Calu3 (cell line): ENCODE results near the gene RALGPS1. TPM values are rescaled to one million over a fixed set of nuclear protein-coding genes. Genes with fewer than 3 reads are reported as not detected.

ENCODE experiments used
- BruUV-seq: library from RNA; stranded (reverse); fragments of 400-500 nt; replicated peaks from 2 replicates; lab custom pipeline; 2021; lab: Mats Ljungman, UMichigan
- CTCF ChIA-PET: fragments of 300-600 bp; sonication (Branson Sonifier 250); formaldehyde crosslinking; loops from one replicate; lab custom pipeline; 2022; ENCODE audit warnings: antibody characterized with exemption; lab: Charles Lee
- DNase-seq: peaks from one replicate; pipeline ENCODE4 v3.0.0; 2022
- H3K27ac Mint-ChIP-seq: one replicate; pipeline ENCODE4 v1.8.0; 2022; ENCODE audit warnings: mixed read lengths; ENCODE audit not compliant: unreplicated experiment
- H3K27me3 Mint-ChIP-seq: one replicate; pipeline ENCODE4 v1.8.0; 2022; ENCODE audit warnings: mixed read lengths; ENCODE audit not compliant: unreplicated experiment
- H3K36me3 Mint-ChIP-seq: one replicate; pipeline ENCODE4 v1.8.0; 2022; ENCODE audit warnings: mild to moderate bottlenecking, moderate library complexity, mixed read lengths; ENCODE audit not compliant: insufficient read depth, unreplicated experiment
- H3K4me1 Mint-ChIP-seq: one replicate; pipeline ENCODE4 v1.8.0; 2022; ENCODE audit warnings: mild to moderate bottlenecking, low read depth, mixed read lengths; ENCODE audit not compliant: unreplicated experiment
- H3K4me3 Mint-ChIP-seq: one replicate; pipeline ENCODE4 v1.8.0; 2022; ENCODE audit warnings: mild to moderate bottlenecking, low read depth, moderate library complexity, mixed read lengths; ENCODE audit not compliant: unreplicated experiment
- H3K9me3 Mint-ChIP-seq: one replicate; pipeline ENCODE4 v1.8.0; 2022; ENCODE audit warnings: low read depth, mixed read lengths; ENCODE audit not compliant: unreplicated experiment
- intact Hi-C: fragments of 100-400 bp; cut with micrococcal nuclease; formaldehyde crosslinking; loops from one replicate; pipeline ENCODE4 v1.10.0; 2022; ENCODE audit not compliant: unreplicated experiment
- total RNA-seq: library from RNA; stranded (reverse); gene quantifications from 2 replicates; pipeline ENCODE4 v1.2.3, GENCODE V29; 2022
- TF ChIP-seq, protein P1 (sequence below): fragments of 200-600 bp; IDR thresholded peaks from one replicate; pipeline ENCODE4 v1.8.0; 2022; ENCODE audit warnings: antibody characterized with exemption; ENCODE audit not compliant: unreplicated experiment

RALGPS1 gene
- total RNA-seq, 1 experiment from 2014 or later = 8.3 TPM

DNA sequence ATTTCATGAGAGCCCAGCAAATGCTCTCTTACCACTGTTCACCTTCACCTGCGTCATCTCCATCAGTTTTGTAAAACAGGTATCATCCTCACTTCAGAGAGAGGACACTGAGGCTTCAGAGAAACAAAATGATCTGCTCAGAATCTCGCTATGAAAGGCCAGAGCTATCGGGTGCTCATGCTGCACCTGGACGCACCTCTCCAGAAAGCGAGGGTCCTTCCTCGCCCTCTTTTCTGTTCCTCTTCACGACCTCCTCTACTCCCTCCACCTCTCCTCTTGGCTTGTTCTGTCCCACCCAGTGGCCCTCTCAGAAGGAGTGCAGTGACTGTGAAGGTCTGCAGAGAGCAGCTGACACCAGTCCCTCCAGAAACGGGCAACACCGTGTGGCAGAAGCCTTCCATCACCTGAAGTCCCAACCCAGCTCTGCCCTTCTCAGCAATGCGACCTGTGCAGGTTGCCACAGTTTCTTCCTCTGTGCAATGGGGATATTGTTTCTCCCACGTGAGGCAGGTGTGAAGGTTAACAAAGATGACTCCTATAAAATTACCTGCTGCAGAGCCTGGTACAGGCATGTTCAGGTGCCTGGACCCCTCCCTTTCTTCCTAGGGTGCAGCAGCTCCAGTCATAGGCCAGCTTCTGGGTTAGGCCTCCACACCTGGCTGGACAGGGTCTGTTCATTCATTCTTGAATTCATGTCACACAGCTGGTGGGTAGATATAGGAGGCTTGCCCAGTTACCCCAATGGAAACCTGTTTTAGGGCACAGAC is 253.2 kb downstream of the RALGPS1 start:
- TF ChIP-seq, protein P1, sequence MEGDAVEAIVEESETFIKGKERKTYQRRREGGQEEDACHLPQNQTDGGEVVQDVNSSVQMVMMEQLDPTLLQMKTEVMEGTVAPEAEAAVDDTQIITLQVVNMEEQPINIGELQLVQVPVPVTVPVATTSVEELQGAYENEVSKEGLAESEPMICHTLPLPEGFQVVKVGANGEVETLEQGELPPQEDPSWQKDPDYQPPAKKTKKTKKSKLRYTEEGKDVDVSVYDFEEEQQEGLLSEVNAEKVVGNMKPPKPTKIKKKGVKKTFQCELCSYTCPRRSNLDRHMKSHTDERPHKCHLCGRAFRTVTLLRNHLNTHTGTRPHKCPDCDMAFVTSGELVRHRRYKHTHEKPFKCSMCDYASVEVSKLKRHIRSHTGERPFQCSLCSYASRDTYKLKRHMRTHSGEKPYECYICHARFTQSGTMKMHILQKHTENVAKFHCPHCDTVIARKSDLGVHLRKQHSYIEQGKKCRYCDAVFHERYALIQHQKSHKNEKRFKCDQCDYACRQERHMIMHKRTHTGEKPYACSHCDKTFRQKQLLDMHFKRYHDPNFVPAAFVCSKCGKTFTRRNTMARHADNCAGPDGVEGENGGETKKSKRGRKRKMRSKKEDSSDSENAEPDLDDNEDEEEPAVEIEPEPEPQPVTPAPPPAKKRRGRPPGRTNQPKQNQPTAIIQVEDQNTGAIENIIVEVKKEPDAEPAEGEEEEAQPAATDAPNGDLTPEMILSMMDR = no peak
- DNase-seq = no peak
- intact Hi-C loops = no loop called here
- H3K4me1 Mint-ChIP-seq = no peaks in the 10 kb centered on the region
- CTCF ChIA-PET = no interaction called here
- no TSS peak for BruUV-seq
- no peaks in the 10 kb centered on the region for H3K36me3 Mint-ChIP-seq
- H3K27ac Mint-ChIP-seq = no peak overlapping the region
- no peak overlapping the region for H3K4me3 Mint-ChIP-seq
- H3K27me3 Mint-ChIP-seq = no peaks in the 10 kb centered on the region
- no peaks in the 10 kb centered on the region for H3K9me3 Mint-ChIP-seq

DNA sequence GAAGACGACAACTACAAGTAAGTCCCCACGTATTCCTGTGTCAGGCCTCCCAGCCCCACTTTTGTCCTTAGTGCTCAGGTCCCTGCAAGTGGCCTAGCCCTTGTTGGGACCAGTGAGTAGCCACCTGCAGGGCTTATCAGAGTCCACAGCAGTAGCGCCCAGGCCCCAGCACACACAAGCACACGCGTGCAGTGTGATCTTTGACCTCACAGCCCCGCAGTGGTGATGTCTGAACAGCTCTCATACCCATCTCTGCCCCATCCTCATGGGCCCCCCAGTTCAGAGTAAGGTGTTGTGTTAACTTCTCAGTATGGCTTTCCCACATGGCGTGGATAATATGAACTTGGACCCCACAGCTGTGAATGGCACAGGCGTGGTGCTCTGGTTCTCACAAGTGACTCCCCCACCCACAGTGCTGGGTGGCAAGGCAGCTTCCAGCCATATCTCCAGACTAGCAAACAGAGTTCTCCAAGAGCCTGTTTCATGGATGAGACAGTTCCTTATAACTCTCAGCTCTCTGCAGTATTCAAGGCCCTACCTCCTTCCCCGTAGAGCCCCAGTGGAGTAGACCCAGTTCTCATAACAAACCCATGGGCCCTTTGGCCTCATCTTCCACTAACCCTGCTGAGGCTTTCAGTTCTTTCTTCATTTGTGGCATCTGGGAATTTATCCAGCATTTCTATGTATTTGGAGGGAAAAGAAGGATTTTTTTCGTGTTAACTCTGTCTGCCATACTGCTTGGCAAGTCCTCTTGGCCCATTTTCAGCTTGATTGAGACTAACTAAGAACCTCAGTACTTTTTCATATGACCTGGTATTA is 254.4 kb downstream of the RALGPS1 start:
- CTCF ChIA-PET = no interaction called here
- H3K4me3 Mint-ChIP-seq = no peak overlapping the region
- intact Hi-C loops = no loop called here
- no peaks in the 10 kb centered on the region for H3K27me3 Mint-ChIP-seq
- BruUV-seq = no TSS peak
- H3K9me3 Mint-ChIP-seq = no peaks in the 10 kb centered on the region
- H3K27ac Mint-ChIP-seq = no peak overlapping the region
- H3K4me1 Mint-ChIP-seq = no peaks in the 10 kb centered on the region
- TF ChIP-seq, protein P1 = no peak
- DNase-seq = no peak
- no peaks in the 10 kb centered on the region for H3K36me3 Mint-ChIP-seq

DNA sequence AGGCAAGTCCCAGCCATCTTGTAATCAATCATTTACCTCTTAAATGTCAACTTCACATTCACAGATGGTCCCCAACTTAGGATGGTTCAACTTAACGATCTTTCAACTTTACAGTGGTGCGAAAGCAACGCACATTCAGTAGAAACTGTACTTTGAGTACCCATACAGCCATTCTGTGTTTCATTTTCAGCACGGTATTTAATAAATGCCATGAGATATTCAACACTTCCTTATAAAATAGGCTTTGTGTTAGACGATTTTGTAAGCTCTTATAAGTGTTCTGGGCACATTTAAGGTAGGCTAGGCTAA is 254.9 kb downstream of the RALGPS1 start:
- no peak overlapping the region for H3K4me3 Mint-ChIP-seq
- intact Hi-C loops = no loop called here
- DNase-seq = no peak
- H3K27me3 Mint-ChIP-seq = no peaks in the 10 kb centered on the region
- H3K9me3 Mint-ChIP-seq = no peaks in the 10 kb centered on the region
- BruUV-seq = no TSS peak
- TF ChIP-seq, protein P1 = no peak
- H3K4me1 Mint-ChIP-seq = no peaks in the 10 kb centered on the region
- H3K27ac Mint-ChIP-seq = no peak overlapping the region
- CTCF ChIA-PET = no interaction called here
- no peaks in the 10 kb centered on the region for H3K36me3 Mint-ChIP-seq

DNA sequence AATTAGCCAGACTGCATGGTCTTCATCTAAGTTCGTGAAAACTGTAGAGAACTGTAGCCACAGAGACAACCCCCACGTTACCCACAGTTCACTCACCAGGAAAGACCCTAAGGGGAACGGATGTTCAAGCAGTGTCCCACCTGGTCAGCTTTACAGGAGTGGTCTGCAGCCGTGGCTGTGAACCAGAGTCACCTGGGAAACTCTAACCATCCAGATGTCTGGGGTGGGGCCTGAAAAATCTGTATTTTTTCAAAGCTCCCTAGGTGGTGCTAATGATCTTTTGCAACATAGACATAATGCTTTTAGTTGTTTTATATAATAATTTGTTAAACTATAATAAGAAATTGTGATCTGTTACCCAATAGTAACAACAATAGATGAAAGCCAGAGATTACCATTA is 255.5 kb downstream of the RALGPS1 start:
- Mint-ChIP-seq H3K9me3 (no peaks in the 10 kb centered on the region), H3K36me3 (no peaks in the 10 kb centered on the region), H3K27ac (no peak overlapping the region), H3K4me1 (no peaks in the 10 kb centered on the region), H3K27me3 (no peaks in the 10 kb centered on the region), H3K4me3 (no peak overlapping the region)
- intact Hi-C loops = no loop called here
- BruUV-seq = no TSS peak
- TF ChIP-seq, protein P1 = no peak
- no peak for DNase-seq
- CTCF ChIA-PET = no interaction called here
